Body of pancreas (tissue), 4 donors: ENCODE data around the gene GAL3ST1. TPM values are rescaled to one million over a fixed set of nuclear protein-coding genes. Genes with fewer than 3 reads are reported as not detected.

ENCODE experiments used
- ATAC-seq: fragments of 150-250 bp; one replicate; pipeline ENCODE4 v1.9.1; 2016
- DNase-seq, 4 donors: peaks; one replicate each; pipeline ENCODE4 v3.0.0-alpha.2; 2019
- H3K27ac ChIP-seq, 4 donors: fragments of 200-600 bp; sonication (generic); 1 replicate in 3 of 4; 2 replicates in 1 of 4; pipeline versions ENCODE4 v1.5.1 to v1.6.1; 2016 to 2019; ENCODE audit warnings: mild to moderate bottlenecking in 1 of 4, mixed read lengths in 1 of 4, moderate library complexity in 1 of 4
- H3K27me3 ChIP-seq, 2 donors: fragments of 200-600 bp; sonication (generic); one replicate each; pipeline ENCODE4 v1.6.0; 2016; ENCODE audit warnings: mild to moderate bottlenecking in 1 of 2
- H3K36me3 ChIP-seq, 2 donors: fragments of 200-600 bp; sonication (generic); replicated peaks in 1 of 2; 2 replicates each; pipeline ENCODE4 v1.5.1; 2016; ENCODE audit warnings: low read depth in 2 of 2; ENCODE audit not compliant: insufficient read depth in 1 of 2
- H3K4me1 ChIP-seq: fragments of 200-600 bp; sonication (generic); one replicate; pipeline ENCODE4 v1.6.0; 2016
- H3K4me3 ChIP-seq, 2 donors: fragments of 200-600 bp; sonication (generic); 1 replicate in 1 of 2; 2 replicates in 1 of 2; pipeline ENCODE4 v1.5.1; 2016 to 2019
- H3K9me3 ChIP-seq, 3 donors: fragments of 200-600 bp; sonication (generic); 1 replicate in 2 of 3; 2 replicates in 1 of 3; pipeline ENCODE4 v1.5.1; 2016
- POLR2A ChIP-seq, 3 donors: fragments of 450-650 bp; IDR thresholded peaks; one replicate each; pipeline ENCODE4 v1.6.1; 2016; ENCODE audit warnings: antibody characterized with exemption in 3 of 3, mild to moderate bottlenecking in 2 of 3
- WGBS, 2 donors: methylation state at CpG; one replicate each; pipeline ENCODE4 v1.1.5; 2017; 5-methylcytosine and 5-hydroxymethylcytosine counted together
- intact Hi-C: fragments of 100-400 bp; cut with DNase I; formaldehyde crosslinking; loops from one replicate; pipeline ENCODE4 v1.15.1; 2023
- total RNA-seq, 2 donors: library from RNA; depleted of rRNA; stranded (reverse); fragments of >200 nt; gene quantifications; one replicate each; pipeline ENCODE4 v1.1.0, GENCODE V29; 2016
- TF ChIP-seq, protein P1 (sequence below), 7 experiments: fragments of 450-650 bp in 4 of 7; fragments of 200-600 bp in 3 of 7; sonication (generic) in 3 of 7; IDR thresholded peaks; one replicate each; pipeline ENCODE4 v1.5.1; 2016 to 2019; ENCODE audit warnings: antibody characterized with exemption in 7 of 7

GAL3ST1 gene
- total RNA-seq, 2 donors from 2014 or later, result 3.4 to 13.8 TPM

DNA sequence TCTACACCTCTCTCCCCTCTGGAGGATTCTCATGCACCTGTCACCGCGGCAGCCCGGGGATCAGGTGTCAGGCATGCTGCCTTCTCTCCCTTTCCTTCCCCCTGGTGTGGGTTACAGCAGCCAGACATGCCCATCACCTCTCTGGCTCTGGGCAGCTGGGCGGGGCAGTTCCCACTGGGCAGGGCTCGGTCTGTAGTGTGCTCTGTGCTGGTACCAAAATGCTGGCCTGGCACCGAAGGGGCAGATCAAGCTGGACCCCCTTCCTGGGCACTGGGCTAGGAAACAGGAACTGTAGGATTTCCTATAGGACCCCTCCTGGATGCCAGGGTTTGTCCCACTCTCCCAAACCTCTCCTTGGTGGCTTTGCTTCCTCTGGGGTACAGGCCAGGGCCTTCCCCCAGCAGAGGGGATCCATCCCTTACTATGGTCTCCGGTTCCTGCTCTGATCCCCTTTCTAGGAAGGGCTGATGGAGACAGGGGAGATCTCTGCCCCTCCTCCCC lies 821 bp downstream of the GAL3ST1 start:
- Histone ChIP-seq H3K27ac (peak overlapping the region; percentile 71 to 84 (median 82)), H3K36me3 (peaks cover 7 to 10% of the 10 kb centered on the region in 2 donors), H3K9me3 (no peaks in the 10 kb centered on the region), H3K4me3 (no peak overlapping the region), H3K4me1 (peaks cover 43% of the 10 kb centered on the region), H3K27me3 (no peaks in the 10 kb centered on the region)
- intact Hi-C loops, result no loop called here
- peak; percentile 33 to 52 (median 43) for DNase-seq
- ATAC-seq, result peak; percentile 13
- TF ChIP-seq, protein P1, sequence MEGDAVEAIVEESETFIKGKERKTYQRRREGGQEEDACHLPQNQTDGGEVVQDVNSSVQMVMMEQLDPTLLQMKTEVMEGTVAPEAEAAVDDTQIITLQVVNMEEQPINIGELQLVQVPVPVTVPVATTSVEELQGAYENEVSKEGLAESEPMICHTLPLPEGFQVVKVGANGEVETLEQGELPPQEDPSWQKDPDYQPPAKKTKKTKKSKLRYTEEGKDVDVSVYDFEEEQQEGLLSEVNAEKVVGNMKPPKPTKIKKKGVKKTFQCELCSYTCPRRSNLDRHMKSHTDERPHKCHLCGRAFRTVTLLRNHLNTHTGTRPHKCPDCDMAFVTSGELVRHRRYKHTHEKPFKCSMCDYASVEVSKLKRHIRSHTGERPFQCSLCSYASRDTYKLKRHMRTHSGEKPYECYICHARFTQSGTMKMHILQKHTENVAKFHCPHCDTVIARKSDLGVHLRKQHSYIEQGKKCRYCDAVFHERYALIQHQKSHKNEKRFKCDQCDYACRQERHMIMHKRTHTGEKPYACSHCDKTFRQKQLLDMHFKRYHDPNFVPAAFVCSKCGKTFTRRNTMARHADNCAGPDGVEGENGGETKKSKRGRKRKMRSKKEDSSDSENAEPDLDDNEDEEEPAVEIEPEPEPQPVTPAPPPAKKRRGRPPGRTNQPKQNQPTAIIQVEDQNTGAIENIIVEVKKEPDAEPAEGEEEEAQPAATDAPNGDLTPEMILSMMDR (IDR thresholded peaks at IDR 0.05), result no peak
- no peak for TF ChIP-seq POLR2A (IDR thresholded peaks at IDR 0.05)
- 10 to 39% methylated on average over 4 to 6 of the region's 7 CpGs for WGBS, 2 donors

DNA sequence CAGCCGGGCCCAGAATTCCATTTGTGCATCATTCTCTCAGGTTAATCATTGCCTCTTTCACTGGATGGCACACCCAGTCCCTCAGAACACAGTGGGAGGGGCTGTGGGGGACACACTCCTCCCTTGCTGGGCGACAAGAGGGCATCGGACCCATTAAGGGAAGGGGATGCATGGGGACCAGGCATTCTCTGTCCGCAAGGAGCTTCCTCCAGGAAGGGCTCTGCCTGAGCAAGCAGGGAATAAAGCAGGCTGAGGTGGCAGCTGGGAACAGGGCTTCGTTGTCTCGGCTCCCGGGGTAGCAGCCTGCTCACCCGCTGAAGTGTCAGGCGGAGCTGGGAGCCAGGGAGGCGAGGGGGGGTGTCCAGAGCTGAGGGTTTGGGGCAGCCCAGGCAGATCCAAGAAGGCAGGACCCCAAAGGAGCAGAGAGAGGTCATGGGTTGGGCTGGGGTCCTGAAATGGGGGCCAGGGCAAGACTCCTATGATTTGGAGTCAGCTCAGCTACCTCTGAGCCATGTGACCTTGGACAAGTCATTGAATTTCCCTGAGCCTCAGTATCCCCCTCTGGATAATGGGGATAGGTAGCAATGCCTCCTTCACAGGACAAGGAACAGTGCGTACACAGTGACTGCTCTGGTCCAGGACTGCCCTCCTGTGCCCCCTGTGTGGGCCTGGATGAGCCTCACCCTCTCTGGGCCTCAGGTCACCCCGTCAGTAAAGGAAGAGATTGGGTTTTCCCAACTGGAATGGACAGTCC lies 1.4 kb downstream of the GAL3ST1 start:
- no peaks in the 10 kb centered on the region for H3K9me3 ChIP-seq
- 22 to 35% methylated on average over 8 to 12 of the region's 12 CpGs for WGBS, 2 donors
- no peak overlapping the region for H3K4me3 ChIP-seq
- peak overlapping the region; percentile 71 to 84 (median 82) for H3K27ac ChIP-seq
- intact Hi-C loops, result no loop called here
- peaks cover 43% of the 10 kb centered on the region for H3K4me1 ChIP-seq
- peak in 3 of 4 donors; percentile 40 to 54 (median 45) for DNase-seq
- no peak for ATAC-seq
- peaks cover 4 to 6% of the 10 kb centered on the region in 2 donors for H3K36me3 ChIP-seq
- H3K27me3 ChIP-seq, result no peaks in the 10 kb centered on the region
- no peak for TF ChIP-seq POLR2A (IDR thresholded peaks at IDR 0.05)
- TF ChIP-seq, protein P1 (IDR thresholded peaks at IDR 0.05), result no peak

DNA sequence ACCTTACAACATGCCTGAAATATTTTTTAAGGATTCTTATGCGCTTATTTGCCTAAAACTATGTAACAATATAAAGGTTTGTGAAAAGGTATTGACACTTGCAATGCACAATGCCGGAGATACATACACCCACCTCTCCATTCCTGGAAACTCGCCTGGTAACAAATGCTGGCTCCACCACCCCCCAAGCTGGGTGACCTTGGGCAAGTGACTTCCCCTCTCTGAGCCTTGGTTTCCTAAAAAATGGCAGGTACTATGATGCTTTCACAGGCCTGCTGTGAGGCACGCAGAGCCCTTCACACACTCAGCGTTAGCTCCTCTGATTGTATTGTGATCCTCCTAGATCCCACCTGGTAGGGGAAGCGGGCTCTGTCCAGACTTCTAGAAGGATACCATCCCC lies 2.3 kb downstream of the GAL3ST1 start:
- DNase-seq (no peak), ATAC-seq (no peak)
- no peaks in the 10 kb centered on the region for H3K27me3 ChIP-seq
- TF ChIP-seq POLR2A (IDR thresholded peaks at IDR 0.05), result no peak
- TF ChIP-seq, protein P1 (IDR thresholded peaks at IDR 0.05), result no peak
- H3K4me3 ChIP-seq, result no peak overlapping the region
- peaks cover 4 to 6% of the 10 kb centered on the region in 2 donors for H3K36me3 ChIP-seq
- no peaks in the 10 kb centered on the region for H3K9me3 ChIP-seq
- intact Hi-C loops, result no loop called here
- WGBS, 2 donors, result 75 to 83% methylated on average over 4 to 6 of the region's 6 CpGs
- peak overlapping the region in 2 of 4 donors; percentile 83 to 84 for H3K27ac ChIP-seq
- peaks cover 43% of the 10 kb centered on the region for H3K4me1 ChIP-seq

DNA sequence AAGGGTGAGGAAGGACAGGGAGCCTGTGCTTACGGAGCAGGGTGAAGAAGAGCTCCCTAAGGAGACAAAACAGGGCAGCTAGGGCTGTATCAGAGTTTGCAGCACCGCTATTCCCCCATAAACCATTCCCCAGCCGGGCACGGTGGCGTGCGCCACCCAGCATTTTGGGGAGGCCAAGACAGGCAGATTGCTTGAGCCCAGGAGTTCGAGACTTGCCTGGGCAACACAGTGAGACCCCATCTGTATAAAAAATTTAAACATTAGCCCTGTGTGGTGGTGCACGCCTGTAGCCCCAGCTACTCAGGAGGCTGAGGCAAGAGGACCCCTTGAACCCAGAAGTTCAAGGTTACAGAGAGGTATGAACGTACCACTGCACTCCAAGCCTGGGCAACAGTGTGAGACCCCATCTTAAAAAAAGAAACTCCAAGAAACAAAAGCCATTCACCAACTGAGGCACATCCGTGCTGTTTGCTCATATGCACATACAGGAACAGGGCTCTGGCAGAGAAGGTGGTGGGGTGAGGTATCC lies 4.7 kb downstream of the GAL3ST1 start:
- ATAC-seq, result no peak

More for the DNA sequence above, 4.7 kb downstream of the GAL3ST1 start:
- 92 to 93% methylated on average over 9 to 10 of the region's 10 CpGs for WGBS, 2 donors
- Histone ChIP-seq H3K27me3 (no peaks in the 10 kb centered on the region), H3K36me3 (no peaks in the 10 kb centered on the region), H3K4me3 (no peak overlapping the region), H3K4me1 (peaks cover 22% of the 10 kb centered on the region), H3K27ac (no peak overlapping the region), H3K9me3 (no peaks in the 10 kb centered on the region)
- DNase-seq, result no peak
- TF ChIP-seq, protein P1 (IDR thresholded peaks at IDR 0.05), result no peak
- no peak for TF ChIP-seq POLR2A (IDR thresholded peaks at IDR 0.05)
- intact Hi-C loops, result no loop called here
